Neural progenitor cell (in vitro differentiated cells): ENCODE measurements around the gene ATXN1. TPM values are rescaled to one million over a fixed set of nuclear protein-coding genes. Genes with fewer than 3 reads are reported as not detected.
"Not testable (repeated sequence)": the region's sequence is repeated elsewhere in the genome, so short reads cannot be mapped to it uniquely, and the experiment has no call there.

Experiments used
- DNase-seq: peaks from one replicate; pipeline ENCODE4 v3.0.0-alpha.2; 2016; ENCODE audit warnings: low spot score
- H2AFZ ChIP-seq: fragments of 200-600 bp; sonication (generic); replicated peaks from 2 replicates; pipeline ENCODE4 v1.6.1; 2016; ENCODE audit warnings: antibody characterized with exemption
- H3F3A ChIP-seq: fragments of 200-600 bp; sonication (generic); 2 replicates; pipeline ENCODE4 v1.6.1; 2016; ENCODE audit warnings: antibody characterized with exemption, low read depth
- H3K27ac ChIP-seq: fragments of 200-600 bp; sonication (generic); 2 replicates; pipeline ENCODE4 v1.5.1; 2016; ENCODE audit warnings: mild to moderate bottlenecking
- H3K27me3 ChIP-seq: fragments of 200-600 bp; sonication (generic); 2 replicates; pipeline ENCODE4 v1.6.1; 2016; ENCODE audit warnings: mild to moderate bottlenecking, moderate library complexity
- H3K36me3 ChIP-seq: fragments of 200-600 bp; sonication (generic); 2 replicates; pipeline ENCODE4 v1.5.1; 2016
- H3K4me1 ChIP-seq: fragments of 200-600 bp; sonication (generic); 2 replicates; pipeline ENCODE4 v1.6.1; 2016; ENCODE audit warnings: mixed run types
- H3K4me2 ChIP-seq: fragments of 200-600 bp; sonication (generic); 2 replicates; pipeline ENCODE4 v1.6.1; 2016
- H3K4me3 ChIP-seq: fragments of 200-600 bp; sonication (generic); 2 replicates; pipeline ENCODE4 v1.5.1; 2016
- H3K79me2 ChIP-seq: fragments of 200-600 bp; sonication (generic); 2 replicates; pipeline ENCODE4 v1.6.1; 2016; ENCODE audit warnings: low read depth
- H3K9ac ChIP-seq: fragments of 200-600 bp; sonication (generic); 2 replicates; pipeline ENCODE4 v1.6.1; 2016
- H3K9me3 ChIP-seq: fragments of 200-600 bp; sonication (generic); 2 replicates; pipeline ENCODE4 v1.5.1; 2016; ENCODE audit warnings: low read depth
- H4K20me1 ChIP-seq: fragments of 200-600 bp; sonication (generic); 2 replicates; pipeline ENCODE4 v1.6.1; 2016; ENCODE audit warnings: low read depth
- H3K27ac Mint-ChIP-seq: 3 replicates; pipeline ENCODE4 v1.8.0; 2021; ENCODE audit warnings: mixed read lengths
- H3K27me3 Mint-ChIP-seq: 2 replicates; pipeline ENCODE4 v1.8.0; 2022; ENCODE audit warnings: low read depth, mild to moderate bottlenecking, inconsistent platforms, moderate library complexity, mixed read lengths; ENCODE audit not compliant: insufficient read depth
- H3K36me3 Mint-ChIP-seq: 3 replicates; pipeline ENCODE4 v1.8.0; 2021; ENCODE audit warnings: mixed read lengths
- H3K4me1 Mint-ChIP-seq: 3 replicates; pipeline ENCODE4 v1.8.0; 2021; ENCODE audit warnings: mixed read lengths
- H3K4me3 Mint-ChIP-seq: 3 replicates; pipeline ENCODE4 v1.8.0; 2021; ENCODE audit warnings: mild to moderate bottlenecking, moderate library complexity, mixed read lengths
- H3K9me3 Mint-ChIP-seq: 3 replicates; pipeline ENCODE4 v1.8.0; 2020; ENCODE audit warnings: mixed read lengths
- EZH2 ChIP-seq: fragments of 200-600 bp; sonication (generic); IDR thresholded peaks from 2 replicates; pipeline ENCODE4 v1.6.1; 2017; ENCODE audit warnings: antibody characterized with exemption, mild to moderate bottlenecking, moderate library complexity
- EZH2phosphoT487 ChIP-seq: fragments of 200-600 bp; sonication (generic); IDR thresholded peaks from 2 replicates; pipeline ENCODE4 v1.6.1; 2017; ENCODE audit warnings: antibody characterized with exemption
- total RNA-seq: library from RNA; depleted of rRNA; stranded (reverse); fragments of >200 nt; gene quantifications from 2 replicates; pipeline ENCODE4 v1.2.3, GENCODE V29; 2015; ENCODE audit warnings: low replicate concordance
- TF ChIP-seq, protein P1 (sequence below): fragments of 200-600 bp; sonication (generic); IDR thresholded peaks from 2 replicates; pipeline ENCODE4 v1.5.1; 2017; ENCODE audit warnings: antibody characterized with exemption, mild to moderate bottlenecking

ATXN1 gene
- total RNA-seq, 1 donor from 2014 or later: 3.6 TPM

DNA sequence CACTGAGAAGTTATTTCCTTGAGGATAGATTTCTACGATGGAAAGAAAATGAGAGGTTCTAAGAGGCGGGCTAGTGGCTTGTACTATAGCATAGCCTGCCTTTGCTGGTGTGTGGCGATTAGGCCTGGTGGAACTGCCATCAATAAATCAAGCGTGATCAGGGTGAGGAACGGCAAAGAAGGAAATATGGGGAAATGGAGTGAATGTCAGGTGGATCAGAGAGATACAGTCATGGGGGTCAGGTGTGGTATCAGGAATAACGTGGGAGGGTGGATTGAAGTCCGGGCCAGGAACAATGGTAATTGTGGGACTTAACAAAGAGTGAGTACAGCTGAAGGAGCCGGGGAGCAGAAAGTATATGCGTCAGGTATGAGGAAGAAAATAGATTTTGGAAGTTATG, 500.7 kb downstream of the ATXN1 start:
- DNase-seq, H3K27ac ChIP-seq, H3K27ac Mint-ChIP-seq, H3K79me2 ChIP-seq, H3K27me3 Mint-ChIP-seq, H3K4me3 ChIP-seq, H4K20me1 ChIP-seq, H3K4me2 ChIP-seq, H3K9me3 Mint-ChIP-seq, H3K4me3 Mint-ChIP-seq, H3F3A ChIP-seq, H3K9me3 ChIP-seq, H2AFZ ChIP-seq, H3K36me3 ChIP-seq, H3K9ac ChIP-seq, H3K36me3 Mint-ChIP-seq: not testable (repeated sequence)
- peaks cover 20% of the 10 kb centered on the region for H3K4me1 Mint-ChIP-seq
- peaks cover 12% of the 10 kb centered on the region for H3K27me3 ChIP-seq
- peaks cover 15% of the 10 kb centered on the region for H3K4me1 ChIP-seq

DNA sequence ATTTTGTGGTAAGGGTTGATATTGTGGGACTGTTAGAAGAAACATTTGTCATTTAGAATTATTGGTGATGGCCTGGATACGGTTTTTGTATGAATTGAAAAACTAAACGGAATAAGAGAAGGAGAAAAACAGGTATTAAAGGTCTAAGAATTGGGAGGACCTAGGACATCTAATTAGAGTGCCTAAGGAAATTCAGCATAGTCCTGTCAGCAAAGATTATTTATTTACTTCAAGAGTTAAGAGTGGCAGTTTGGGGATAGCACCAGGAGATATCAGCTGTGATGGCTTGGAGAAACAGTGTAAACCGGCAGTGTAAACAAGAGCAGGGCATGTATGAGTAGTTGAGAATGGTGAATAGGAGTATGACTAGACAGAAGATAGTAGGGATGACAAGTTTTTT, 501.7 kb downstream of the ATXN1 start:
- not testable (repeated sequence) for H3F3A ChIP-seq, H3K9ac ChIP-seq, H3K36me3 Mint-ChIP-seq, H3K79me2 ChIP-seq, H3K4me3 Mint-ChIP-seq, DNase-seq, H2AFZ ChIP-seq, H3K27ac Mint-ChIP-seq, H3K9me3 ChIP-seq, H3K36me3 ChIP-seq, H3K27me3 Mint-ChIP-seq, H4K20me1 ChIP-seq, H3K9me3 Mint-ChIP-seq, H3K27ac ChIP-seq, H3K4me3 ChIP-seq, H3K4me2 ChIP-seq
- H3K4me1 Mint-ChIP-seq: peaks cover 20% of the 10 kb centered on the region
- H3K4me1 ChIP-seq: peaks cover 15% of the 10 kb centered on the region
- peaks cover 12% of the 10 kb centered on the region for H3K27me3 ChIP-seq

DNA sequence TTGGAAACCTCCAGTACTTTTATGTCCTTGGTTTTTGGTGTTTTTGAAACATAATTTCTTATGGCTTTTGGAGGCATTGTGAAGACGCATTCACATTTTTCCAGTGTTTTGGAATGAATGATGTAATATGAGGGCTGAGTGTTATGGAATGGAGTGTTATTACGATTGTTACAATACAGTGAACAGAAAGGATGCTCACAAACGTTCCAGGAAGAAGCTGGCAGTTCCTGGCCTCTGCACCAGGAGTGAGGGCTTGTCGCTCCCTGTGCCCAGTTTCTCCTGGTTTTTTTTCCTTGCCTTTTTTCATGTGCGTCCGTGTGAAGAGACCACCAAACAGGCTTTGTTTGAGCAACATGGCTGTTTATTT, 502.6 kb downstream of the ATXN1 start:
- Histone ChIP-seq H3K9ac (no peak overlapping the region), H4K20me1 (no peaks in the 10 kb centered on the region), H3K4me3 (no peak overlapping the region), H3K79me2 (no peaks in the 10 kb centered on the region), H3K9me3 (no peaks in the 10 kb centered on the region), H3K27ac (no peak overlapping the region), H2AFZ (no peak overlapping the region), H3K36me3 (no peaks in the 10 kb centered on the region), H3K4me1 (peaks cover 15% of the 10 kb centered on the region), H3K27me3 (peaks cover 12% of the 10 kb centered on the region), H3F3A (peaks cover 3% of the 10 kb centered on the region), H3K4me2 (peak overlapping the region; percentile 1)
- Mint-ChIP-seq H3K27ac (no peak overlapping the region), H3K36me3 (peaks cover 5% of the 10 kb centered on the region), H3K9me3 (peaks cover 7% of the 10 kb centered on the region), H3K4me1 (peaks cover 20% of the 10 kb centered on the region), H3K27me3 (peaks cover 4% of the 10 kb centered on the region), H3K4me3 (no peak overlapping the region)
- no peak for TF ChIP-seq EZH2phosphoT487
- TF ChIP-seq, protein P1, sequence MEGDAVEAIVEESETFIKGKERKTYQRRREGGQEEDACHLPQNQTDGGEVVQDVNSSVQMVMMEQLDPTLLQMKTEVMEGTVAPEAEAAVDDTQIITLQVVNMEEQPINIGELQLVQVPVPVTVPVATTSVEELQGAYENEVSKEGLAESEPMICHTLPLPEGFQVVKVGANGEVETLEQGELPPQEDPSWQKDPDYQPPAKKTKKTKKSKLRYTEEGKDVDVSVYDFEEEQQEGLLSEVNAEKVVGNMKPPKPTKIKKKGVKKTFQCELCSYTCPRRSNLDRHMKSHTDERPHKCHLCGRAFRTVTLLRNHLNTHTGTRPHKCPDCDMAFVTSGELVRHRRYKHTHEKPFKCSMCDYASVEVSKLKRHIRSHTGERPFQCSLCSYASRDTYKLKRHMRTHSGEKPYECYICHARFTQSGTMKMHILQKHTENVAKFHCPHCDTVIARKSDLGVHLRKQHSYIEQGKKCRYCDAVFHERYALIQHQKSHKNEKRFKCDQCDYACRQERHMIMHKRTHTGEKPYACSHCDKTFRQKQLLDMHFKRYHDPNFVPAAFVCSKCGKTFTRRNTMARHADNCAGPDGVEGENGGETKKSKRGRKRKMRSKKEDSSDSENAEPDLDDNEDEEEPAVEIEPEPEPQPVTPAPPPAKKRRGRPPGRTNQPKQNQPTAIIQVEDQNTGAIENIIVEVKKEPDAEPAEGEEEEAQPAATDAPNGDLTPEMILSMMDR: no peak
- no peak for TF ChIP-seq EZH2
- DNase-seq: no peak

DNA sequence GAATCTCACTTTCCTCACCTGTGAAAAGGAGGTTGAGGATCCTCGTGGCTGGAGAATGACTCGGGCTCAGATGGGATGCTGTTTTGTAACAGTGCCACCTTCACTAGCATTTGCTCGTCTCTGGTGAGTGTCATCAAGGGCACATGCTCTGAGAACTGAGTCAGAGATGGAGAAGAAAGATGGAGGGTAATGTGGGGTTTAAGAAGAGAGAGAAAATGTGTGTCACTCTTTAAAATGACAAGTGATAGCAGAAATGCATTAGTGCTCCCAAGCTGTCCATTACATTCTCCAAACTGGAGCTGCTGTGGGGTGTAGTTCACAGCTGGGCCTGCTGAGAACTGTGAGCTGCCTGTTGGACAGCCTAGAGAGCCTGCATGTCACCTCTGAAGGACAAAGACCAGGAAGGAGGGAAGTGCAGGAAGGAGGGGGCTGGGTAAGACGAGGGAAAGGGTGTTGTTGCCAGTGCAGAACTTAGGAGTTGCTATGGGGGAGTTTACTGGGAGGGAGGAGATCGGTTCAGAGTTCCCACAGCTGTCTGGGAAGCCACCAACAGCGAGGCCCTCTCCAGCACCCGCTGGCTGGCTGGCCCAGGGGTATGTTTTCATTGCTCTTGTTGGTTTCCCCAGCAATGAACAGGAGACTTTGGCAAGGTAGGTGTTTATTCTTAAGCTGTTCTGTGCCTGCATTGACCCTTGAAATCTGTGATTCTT, 503.1 kb downstream of the ATXN1 start:
- Mint-ChIP-seq H3K36me3 (peaks cover 5% of the 10 kb centered on the region), H3K4me1 (peaks cover 20% of the 10 kb centered on the region), H3K4me3 (no peak overlapping the region), H3K27me3 (peaks cover 4% of the 10 kb centered on the region), H3K9me3 (peaks cover 6% of the 10 kb centered on the region), H3K27ac (no peak overlapping the region)
- H2AFZ ChIP-seq: no peak overlapping the region
- H3K27ac ChIP-seq: no peak overlapping the region
- no peaks in the 10 kb centered on the region for H3K9me3 ChIP-seq
- H3K9ac ChIP-seq: no peak overlapping the region
- peak overlapping the region; percentile 1 for H3K4me2 ChIP-seq
- peaks cover 3% of the 10 kb centered on the region for H3F3A ChIP-seq
- no peak for DNase-seq
- peaks cover 15% of the 10 kb centered on the region for H3K4me1 ChIP-seq
- no peak overlapping the region for H3K4me3 ChIP-seq
- H3K27me3 ChIP-seq: peaks cover 15% of the 10 kb centered on the region
- H3K79me2 ChIP-seq: no peaks in the 10 kb centered on the region
- no peaks in the 10 kb centered on the region for H4K20me1 ChIP-seq
- TF ChIP-seq EZH2phosphoT487 (no peak), EZH2 (no peak)
- TF ChIP-seq, protein P1: no peak
- no peaks in the 10 kb centered on the region for H3K36me3 ChIP-seq
